T-helper 22 cell (primary cell): ENCODE data around the gene BICRA.
"Not testable (repeated sequence)": the region's sequence is repeated elsewhere in the genome, so short reads cannot be mapped to it uniquely, and the experiment has no call there.

Source experiments
- DNase-seq: peaks from one replicate; pipeline ENCODE4 v3.0.0-alpha.2; 2020; ENCODE audit warnings: low read depth

The BICRA gene

DNA sequence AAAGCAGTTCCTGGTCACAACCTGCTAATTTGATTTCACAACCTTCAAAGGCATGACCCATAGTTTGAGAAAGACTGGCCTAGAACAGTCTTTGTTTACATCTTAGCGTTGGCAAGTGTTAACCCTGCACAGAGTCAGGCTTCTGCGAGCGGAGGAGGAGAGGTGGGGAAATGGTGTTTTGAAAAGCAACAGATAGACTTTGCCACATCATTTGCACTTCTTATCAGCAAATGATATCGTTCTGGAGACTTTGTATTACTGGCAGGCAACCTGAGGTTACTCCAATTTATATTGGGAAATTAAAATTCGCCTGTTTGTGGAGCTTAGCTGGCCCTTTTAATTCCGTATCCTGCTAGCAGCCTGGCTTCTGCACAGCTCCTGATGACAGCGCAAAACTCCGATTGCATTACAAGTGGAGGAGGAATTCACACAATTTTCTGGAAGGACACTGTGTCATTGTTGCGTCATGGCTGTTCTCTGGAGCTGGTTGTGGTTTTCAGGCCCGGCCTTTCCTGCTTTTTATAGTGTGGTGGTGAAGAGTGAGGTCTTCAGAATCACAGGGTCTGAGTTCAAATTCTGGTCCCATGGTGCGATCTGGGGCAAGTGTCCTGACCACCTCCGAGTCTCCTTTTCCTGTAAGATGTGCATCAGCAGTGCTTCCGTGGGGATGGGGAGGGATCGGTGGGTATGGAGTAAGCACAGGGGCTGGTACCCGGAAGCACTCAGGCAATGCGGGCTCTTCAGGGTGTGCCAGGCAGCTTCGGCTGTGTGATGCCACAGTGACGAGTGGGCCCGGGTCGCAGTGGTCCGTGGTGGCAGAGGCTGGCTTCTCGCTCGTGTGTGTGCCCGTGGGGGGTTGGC lies 55.2 kb downstream of the BICRA start:
- no peak for DNase-seq

DNA sequence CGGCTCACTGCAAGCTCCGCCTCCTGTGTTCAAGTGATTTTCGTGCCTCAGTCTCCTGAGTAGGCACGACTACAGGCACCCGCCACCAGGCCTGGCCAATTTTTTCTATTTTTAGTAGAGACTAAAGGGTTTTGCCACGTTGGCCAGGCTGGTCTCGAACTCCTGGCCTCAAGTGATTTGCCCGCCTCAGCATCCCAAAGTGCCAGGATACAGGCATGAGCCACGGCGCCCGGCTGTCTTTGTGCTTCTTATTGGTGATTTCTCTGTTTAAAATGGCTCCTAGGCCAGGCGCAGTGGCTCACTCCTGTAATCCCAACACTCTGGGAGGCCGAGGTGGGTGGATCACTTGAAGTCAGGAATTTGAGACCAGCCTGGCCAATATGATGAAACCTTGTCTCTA lies 59.6 kb downstream of the BICRA start:
- not testable (repeated sequence) for DNase-seq

DNA sequence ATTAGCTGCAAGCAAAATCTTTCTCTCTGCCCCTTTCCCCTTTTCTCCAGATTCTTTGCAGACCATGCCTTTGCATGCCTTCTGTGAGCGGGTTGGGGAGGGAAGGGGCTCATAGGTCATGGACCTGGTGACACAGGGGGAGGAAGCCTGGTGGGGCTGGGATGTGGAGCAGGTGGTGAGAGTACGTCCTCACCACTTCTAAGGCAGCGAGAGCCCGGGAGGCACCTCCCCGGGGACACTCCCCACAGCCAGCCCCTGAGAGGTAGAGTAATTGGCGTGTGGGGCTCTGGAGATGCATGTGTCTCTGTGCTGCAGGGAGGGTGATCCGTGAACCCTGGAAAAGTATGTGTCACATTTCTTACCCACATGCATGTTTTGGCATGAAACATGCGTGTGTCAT lies 61.8 kb downstream of the BICRA start:
- no peak for DNase-seq

DNA sequence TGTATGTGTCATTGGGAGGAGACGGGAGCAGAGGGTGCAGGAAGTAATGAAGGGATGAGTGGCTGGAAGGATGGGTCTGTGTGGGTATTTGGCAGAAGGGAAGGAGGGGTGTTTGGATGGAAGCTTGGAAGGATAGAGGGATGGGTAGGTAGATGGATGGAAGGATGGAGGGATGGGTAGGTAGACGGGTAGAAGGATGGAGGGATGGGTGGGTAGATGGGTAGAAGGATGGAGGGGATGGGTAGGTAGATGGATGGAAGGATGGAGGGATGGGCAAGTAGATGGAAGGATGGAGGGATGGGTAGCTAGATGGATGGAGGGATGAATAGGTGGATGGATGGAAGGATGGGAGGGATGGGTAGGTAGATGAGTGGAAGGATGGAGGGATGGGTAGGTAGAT lies 62.6 kb downstream of the BICRA start:
- no peak for DNase-seq

DNA sequence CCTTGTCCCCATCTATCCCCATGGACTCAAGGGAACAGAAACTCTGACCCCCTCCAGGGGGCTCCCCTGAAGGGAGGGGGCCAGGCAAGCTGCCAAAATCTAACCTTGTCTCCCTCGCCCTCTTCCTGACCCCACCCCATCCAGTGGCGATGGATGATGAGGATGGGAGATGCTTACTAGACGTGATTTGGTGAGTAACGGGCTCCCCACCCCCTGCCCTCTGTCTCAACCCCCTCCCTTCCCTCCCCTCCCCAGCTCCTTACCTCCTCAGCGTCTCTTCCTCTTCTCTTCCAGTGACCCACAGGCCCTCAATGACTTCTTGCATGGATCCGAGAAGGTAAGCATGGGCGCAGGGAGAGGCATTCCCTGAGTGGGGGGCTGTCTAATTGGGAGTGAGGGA lies 64.5 kb downstream of the BICRA start:
- DNase-seq = no peak

DNA sequence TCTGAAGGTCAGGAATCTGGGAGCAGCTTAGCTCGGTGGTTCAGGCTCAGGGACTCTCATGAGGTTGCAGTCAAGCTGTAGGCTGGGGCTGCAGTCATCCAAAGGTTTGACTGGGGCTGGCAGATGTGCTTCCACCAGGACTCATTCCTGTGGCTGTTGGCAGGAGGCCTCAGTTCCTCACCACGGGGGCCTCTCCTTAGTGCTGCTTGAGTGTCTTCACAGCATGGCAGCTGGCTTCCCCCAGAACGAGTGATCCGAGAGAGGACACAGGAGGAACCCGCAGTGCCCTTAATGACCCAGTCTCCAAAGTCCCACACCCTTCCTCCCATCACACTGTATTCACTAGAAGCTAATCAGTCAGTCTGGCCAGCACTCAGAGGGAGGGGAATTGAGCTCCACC lies 65.6 kb downstream of the BICRA start:
- no peak for DNase-seq

DNA sequence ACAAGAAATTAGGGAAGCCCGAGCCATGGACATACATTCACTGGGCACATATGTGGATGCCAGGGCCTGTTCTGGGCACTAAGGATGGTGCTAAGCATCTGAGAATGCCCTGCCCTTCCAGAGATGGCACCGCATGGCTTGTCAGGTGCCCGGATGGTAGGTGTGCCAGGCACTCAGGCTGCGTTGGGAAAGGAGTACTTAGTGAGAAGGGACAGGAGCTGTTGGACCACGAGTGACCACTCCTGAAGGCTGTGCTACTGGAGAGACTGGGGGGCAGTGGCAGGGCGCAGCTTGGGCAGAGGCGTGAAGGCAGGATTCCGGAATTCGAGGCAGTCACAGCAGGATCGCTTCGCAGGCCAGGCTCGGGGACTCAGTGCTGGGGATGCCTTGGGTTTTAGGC lies 66.3 kb downstream of the BICRA start:
- no peak for DNase-seq

DNA sequence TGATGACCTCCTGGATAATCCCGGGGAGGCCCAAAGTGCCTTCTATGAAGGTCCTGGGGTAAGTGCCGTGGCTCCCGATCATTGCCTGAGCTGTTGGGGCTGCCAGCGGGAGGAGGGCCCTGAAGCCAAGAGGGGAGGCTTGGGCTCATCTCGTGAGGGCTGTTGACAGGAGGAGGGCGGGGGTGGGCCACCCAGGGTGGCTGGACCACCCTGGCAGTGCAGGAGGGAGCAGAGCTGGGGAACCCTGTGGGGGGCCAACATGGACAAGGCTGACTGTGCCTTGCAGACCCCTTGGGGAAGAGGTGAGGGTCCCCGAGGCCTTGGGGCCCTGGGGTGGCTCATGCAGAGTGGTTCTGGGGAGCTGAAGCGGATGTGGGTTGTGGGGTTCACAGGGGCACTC lies 66.9 kb downstream of the BICRA start:
- DNase-seq = no peak

DNA sequence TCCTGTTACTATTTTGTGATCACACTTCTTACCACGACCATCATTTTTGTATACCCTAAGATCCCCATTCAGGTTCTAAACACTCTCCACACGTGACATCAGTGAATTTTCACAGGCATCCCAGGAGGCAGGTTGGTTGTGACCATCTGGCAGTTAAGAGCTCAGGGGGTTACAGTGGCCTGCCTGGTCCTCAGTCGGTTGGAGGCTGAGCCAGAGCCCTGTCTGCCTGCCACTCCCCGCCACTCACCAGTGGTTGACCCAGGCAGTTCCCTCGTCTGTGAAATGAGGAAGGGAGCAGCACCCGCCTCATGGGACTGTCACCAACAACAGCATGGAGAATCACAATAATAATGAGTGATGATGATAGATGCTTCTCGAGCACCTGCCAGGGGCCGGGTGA lies 67.9 kb downstream of the BICRA start:
- no peak for DNase-seq

DNA sequence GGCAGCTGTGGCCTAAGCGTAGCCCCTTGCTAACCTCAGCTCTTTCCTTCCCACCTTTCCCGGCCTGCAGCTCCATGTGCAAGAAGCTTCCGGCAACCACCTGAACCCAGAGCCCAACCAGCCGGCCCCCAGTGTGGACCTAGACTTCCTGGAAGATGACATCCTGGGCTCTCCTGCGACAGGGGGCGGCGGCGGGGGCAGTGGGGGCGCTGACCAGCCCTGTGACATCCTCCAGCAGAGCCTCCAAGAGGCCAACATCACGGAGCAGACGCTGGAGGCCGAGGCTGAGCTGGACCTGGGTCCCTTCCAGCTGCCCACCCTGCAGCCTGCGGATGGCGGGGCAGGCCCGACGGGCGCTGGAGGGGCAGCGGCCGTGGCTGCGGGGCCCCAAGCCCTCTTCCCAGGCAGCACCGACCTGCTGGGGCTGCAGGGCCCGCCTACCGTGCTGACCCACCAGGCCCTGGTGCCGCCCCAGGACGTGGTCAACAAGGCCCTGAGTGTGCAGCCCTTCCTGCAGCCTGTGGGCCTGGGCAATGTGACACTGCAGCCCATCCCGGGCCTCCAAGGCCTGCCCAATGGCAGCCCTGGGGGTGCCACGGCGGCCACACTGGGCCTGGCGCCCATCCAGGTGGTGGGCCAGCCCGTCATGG lies 70.4 kb downstream of the BICRA start:
- DNase-seq = no peak

DNA sequence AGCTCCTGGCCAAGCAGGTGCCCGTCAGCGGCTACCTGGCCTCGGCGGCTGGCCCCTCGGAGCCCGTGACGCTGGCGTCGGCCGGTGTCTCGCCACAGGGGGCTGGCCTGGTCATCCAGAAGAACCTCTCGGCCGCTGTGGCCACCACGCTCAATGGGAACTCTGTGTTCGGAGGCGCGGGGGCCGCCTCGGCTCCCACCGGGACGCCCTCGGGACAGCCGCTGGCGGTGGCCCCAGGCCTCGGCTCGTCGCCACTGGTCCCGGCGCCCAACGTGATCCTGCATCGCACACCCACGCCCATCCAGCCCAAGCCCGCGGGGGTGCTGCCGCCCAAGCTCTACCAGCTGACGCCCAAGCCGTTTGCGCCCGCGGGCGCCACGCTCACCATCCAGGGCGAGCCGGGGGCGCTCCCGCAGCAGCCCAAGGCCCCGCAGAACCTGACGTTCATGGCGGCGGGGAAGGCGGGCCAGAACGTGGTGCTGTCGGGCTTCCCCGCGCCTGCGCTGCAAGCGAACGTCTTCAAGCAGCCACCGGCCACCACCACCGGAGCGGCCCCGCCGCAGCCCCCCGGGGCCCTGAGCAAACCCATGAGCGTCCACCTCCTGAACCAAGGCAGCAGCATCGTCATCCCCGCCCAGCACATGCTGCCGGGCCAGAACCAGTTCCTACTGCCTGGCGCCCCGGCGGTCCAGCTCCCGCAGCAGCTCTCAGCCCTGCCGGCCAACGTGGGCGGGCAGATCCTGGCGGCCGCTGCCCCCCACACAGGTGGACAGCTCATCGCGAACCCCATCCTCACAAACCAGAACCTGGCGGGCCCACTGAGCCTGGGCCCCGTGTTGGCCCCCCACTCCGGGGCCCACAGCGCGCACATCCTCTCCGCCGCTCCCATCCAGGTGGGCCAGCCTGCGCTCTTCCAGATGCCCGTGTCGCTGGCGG lies 71.3 kb downstream of the BICRA start:
- DNase-seq = no peak

DNA sequence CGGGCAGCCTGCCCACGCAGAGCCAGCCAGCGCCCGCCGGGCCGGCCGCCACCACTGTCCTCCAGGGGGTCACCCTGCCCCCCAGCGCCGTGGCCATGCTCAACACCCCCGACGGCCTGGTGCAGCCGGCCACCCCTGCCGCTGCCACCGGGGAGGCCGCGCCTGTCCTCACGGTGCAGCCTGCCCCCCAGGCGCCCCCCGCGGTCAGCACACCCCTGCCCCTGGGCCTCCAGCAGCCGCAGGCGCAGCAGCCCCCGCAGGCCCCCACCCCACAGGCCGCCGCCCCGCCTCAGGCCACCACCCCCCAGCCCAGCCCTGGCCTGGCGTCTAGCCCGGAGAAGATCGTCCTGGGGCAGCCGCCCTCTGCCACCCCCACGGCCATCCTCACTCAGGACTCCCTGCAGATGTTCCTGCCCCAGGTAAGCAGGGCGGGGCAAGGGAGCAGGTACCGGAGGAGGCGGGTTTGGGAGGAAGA lies 72.0 kb downstream of the BICRA start:
- DNase-seq = no peak

DNA sequence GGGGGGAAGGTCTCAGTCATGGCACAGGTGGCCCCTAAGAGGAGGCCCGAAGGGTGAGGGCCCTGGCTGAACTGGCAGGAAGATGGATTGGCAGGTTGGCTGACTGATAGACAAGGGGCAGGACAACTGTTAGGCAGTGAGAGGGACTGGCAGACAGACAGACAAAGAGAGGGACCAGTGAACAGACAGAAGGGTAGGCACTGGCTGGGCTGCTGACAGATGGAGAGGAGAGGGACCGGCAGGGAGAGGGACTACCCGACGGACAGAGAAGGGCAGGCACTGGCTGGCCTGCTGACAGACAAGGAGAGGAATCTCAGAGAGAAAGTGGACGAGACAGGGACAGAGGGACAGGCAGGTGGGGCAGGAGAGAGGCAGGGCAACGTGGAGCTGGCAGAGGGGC lies 72.5 kb downstream of the BICRA start:
- DNase-seq = no peak

DNA sequence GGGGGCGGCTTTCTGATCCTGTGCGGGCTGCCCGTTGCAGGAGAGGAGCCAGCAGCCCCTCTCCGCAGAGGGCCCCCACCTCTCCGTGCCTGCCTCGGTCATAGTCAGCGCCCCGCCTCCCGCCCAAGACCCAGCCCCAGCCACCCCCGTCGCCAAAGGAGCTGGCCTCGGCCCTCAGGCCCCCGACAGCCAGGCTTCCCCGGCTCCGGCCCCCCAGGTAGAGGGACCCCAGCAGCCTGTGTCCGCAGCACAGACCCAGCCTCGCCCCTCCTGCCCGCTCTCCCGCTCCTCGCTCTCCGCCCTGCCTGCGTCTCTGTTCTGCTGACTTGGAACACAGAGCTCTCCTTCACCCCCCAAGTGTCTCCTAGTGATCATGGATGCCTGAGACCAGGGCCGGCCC lies 73.0 kb downstream of the BICRA start:
- no peak for DNase-seq

DNA sequence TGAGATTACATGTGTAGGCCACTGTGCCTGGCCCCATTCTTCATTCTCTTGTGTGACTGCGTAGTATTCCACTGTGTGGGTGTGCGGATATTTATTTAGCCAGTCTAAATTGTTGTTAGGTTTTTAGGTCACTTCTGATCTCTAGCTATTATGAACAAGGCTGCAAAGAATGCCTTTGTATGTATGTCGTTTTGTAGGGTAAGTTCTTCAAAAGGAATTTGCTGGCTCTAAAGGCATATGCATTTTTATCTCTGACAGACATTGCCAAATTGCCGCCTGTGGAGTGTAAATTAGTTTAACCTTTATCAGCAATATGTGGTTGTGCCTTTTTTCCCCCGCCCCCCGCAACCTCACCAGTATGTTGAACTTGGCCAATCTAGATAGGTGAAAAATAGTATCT lies 74.0 kb downstream of the BICRA start:
- DNase-seq = no peak

DNA sequence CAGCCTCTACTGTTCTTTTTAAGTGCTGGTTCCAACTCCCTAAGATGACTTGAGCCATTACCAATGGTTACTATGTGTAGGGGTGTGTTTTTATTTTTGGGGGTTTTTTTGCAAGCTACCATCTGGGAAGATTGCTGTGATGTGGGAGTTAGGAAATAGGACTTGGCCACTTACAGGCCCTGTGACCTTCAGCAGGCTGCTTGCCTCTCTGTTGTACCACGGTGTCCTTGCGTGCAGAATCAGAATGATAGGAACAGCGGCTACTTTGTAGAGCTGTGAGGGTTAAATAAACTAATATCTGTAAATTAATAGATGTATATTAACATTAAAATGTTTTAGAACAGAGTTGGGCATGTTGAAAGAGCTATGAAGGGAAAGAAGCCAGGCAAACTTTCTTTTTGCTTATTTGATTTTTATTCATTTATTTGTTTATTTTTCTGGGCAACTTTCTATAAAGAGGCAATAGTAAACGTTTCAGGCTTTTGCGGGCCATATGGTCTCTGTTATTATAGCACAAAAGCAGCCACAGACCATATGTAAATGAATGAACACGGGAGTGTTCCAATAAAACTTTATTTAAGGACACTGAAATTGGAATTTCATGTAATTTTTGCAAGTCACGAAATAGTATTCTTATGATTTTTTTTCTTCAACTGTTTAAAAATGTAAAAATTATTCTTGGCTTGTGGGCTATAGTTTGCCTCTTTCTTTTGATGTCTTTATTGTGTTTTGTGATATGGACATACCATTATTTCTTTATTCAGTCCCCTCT lies 77.9 kb downstream of the BICRA start:
- no peak for DNase-seq

DNA sequence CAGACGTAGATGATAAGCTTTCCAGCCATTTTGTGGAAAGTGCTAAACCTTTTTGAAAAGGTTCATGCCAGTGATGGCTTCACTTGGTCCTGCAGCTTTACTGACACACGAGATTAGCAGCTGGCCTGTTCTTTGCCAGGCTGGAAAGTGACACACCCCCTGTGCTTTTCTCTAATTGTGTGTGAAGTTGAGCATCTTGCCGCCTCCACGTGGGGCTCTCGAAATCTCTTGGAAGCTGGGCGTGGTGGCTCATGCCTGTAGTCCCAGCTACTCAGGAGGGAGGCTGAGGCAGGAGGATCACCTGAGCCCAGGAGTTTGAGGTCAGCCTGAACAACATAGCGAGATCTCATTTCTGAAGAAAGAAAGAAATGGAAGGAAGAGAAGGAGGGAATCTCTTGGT lies 79.0 kb downstream of the BICRA start:
- DNase-seq = no peak

DNA sequence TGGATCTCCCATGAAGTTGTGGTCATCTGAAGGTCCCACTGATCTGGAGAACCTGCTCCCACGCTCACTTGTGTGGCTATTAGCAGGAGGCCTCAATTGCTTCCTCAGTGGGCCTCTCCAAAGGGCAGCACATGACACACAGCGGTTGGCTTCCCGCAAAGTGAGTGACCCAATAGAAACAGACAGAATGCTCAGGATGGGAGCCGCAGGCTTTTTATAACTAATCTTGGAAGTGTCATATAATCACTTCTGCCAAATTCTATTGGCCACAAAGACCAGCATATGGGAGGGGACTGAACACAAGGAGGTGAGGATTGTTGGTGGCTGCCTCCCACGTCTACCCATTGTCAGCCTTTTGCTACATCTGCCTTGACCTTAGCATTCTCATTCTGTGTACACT lies 82.2 kb downstream of the BICRA start:
- DNase-seq = no peak

DNA sequence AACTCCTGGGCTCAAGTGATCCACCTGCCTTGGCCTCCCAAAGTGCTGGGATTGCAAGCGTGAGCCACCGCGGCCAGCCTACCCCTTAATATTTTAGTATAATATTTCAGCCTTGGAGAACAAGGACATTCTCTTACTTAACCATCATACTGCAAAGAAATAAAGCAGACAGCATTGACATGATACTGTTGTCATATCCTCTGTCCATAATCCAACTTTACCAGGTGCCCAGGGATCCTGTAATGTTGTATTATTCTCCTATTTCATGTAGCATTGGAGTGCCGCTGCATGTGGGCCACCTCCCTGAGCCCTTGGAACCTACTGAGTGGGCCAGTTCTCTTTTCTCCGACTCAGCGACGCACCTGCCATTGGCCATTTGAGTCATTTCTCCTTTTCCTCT lies 82.8 kb downstream of the BICRA start:
- no peak for DNase-seq

DNA sequence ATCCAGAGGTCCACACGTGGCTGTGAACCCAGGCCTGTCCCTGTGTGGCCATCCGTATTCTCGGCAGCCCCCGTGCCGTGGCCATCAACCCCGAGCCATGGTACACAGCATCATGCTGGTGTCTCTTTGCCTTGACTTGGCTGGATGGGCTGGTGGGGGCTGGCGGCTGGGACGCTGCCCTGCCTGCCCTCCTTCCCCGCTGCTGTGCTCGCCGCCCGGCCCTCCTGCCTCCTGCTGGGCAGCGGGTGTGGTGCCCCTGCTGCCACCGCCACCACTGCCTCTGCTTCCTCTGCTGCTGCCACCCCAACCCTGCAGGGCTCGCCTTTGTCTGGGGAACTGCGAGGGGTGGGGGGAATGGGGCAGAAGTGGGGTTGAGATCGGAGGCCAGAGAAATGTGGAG lies 84.6 kb downstream of the BICRA start:
- DNase-seq = no peak

DNA sequence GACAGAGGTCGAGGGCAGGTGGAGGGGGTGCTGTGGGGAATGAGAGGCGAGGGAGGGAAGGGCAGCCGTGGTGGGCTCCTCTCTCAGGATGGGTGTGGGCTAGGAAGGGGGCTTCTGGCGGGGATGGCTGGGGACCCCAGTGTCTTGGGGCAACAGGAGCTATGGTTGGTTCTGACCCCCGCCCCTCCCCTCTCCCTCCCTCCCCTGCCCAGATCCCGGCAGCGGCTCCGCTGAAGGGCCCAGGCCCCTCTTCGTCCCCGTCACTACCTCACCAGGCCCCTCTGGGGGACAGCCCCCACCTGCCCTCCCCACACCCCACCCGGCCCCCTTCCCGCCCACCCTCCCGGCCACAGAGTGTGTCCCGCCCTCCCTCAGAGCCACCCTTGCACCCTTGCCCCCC lies 85.0 kb downstream of the BICRA start:
- no peak for DNase-seq
